ENCODE results near the gene ASAP3. TPM values are rescaled to one million over a fixed set of nuclear protein-coding genes. Genes with fewer than 3 reads are reported as not detected.

Gene ASAP3
- total and polyA plus RNA-seq, 8 donors: 17.9 to 37.4 (median 25.3) TPM

DNA sequence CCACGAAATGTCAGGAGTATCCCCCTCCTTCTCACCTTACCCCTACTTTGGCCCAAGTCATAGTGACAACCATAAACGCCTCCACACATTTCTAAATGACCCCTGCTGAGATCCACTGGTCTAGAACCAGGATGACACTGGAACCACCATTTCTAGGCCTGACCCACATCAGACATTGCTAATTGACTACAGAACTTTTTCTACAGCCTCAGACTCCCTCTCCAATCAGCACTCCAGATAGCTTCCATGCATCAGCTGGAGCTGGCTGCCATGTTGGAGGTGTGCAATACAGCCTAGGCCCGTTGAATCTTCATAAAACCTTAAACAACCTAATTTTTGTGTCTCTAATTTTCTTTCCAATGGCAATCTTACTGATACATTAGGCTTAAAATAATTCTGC lies 78.0 kb downstream of the ASAP3 start:
- H3K9me3 ChIP-seq: no peaks in the 10 kb centered on the region
- peaks cover 0 to 28% (median 9%) of the 10 kb centered on the region in 3 donors for H3K36me3 ChIP-seq
- H3K4me3 ChIP-seq: no peak overlapping the region
- peaks cover 28 to 46% (median 44%) of the 10 kb centered on the region in 3 donors for H3K4me1 ChIP-seq
- 63 to 70% methylated on average over 3 of the region's 3 CpGs for WGBS, 2 donors
- no peak for FAIRE-seq
- intact Hi-C loops (cut with DNase I): no loop called here
- H3K27me3 ChIP-seq: no peaks in the 10 kb centered on the region
- no peak for ATAC-seq
- H3K27ac ChIP-seq: peak overlapping the region in 3 of 4 donors; percentile 22 to 58 (median 45)
- DNase-seq: no peak
- TF ChIP-seq CTCF (IDR thresholded peaks at IDR 0.05): no peak

DNA sequence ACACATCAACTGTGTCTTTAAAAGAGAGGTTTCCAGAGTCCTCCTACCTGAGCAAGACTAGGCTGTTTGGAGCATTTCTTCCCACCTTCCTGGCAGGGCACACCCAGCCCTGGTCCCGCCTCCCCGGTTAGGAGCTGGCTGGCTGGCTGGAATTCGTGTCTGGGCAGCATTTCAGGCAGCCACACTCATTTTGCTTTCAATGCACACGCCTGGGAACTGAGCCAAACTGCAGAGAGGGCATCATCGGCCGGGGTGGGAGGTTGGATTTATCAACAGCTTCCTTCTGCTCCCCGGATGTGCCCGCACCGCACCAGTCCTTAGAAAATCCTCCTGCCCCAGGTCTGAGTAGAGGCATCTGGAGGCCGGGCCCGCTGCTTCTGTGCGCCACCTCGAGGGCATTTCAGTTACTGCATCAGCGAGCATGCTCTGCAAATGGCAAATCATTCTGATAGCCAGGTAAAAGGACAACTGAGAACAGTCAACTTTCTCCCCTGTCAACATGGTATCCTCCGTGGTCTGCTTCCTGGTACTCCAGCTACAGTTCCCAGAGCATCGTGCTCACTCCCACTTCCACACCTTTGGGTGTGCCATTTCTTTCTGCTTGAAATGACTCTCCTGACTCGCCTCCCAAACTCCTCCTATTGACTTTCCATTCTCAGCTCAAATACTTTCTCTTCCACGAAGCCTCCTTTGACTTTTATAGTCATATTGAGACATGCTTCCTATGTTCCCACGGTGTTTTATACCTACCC lies 80.1 kb downstream of the ASAP3 start:
- Histone ChIP-seq H3K9me3 (no peaks in the 10 kb centered on the region), H3K4me3 (no peak overlapping the region), H3K4me1 (peaks cover 20 to 39% (median 34%) of the 10 kb centered on the region in 3 donors), H3K27me3 (no peaks in the 10 kb centered on the region), H3K36me3 (peaks cover 0 to 27% (median 9%) of the 10 kb centered on the region in 3 donors), H3K27ac (peak overlapping the region in 3 of 4 donors; percentile 17 to 58 (median 45))
- DNase-seq (peak; percentile 90 to 98 (median 92)), FAIRE-seq (no peak), ATAC-seq (peak; percentile 88 to 94 (median 90))
- intact Hi-C loops (cut with DNase I): no loop called here
- TF ChIP-seq CTCF (IDR thresholded peaks at IDR 0.05): peak; percentile 89 to 93 (median 92)
- WGBS, 2 donors: 6% methylated on average over 19 of the region's 19 CpGs

DNA sequence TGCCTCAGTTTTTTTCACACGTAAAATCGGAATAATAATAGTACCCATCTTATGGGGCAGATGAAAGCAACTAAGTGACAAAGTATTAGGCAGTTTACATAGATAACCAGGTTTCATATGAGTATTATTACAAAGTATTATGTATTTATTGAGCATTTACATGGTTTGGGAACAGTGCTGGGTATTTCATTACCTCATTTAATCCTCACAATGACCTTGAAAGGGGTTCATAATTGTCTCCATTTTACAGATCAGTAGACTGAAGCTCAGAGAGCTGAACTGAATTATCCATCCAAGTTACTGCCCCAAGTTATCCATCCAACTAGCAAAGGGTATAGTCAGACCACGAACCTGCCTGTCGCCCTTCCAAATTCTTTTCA lies 80.6 kb downstream of the ASAP3 start:
- Histone ChIP-seq H3K4me1 (peaks cover 20 to 39% (median 34%) of the 10 kb centered on the region in 3 donors), H3K27me3 (no peaks in the 10 kb centered on the region), H3K36me3 (peaks cover 0 to 25% (median 4%) of the 10 kb centered on the region in 3 donors), H3K27ac (peak overlapping the region in 3 of 4 donors; percentile 17 to 58 (median 45)), H3K9me3 (no peaks in the 10 kb centered on the region), H3K4me3 (no peak overlapping the region)
- FAIRE-seq (no peak), ATAC-seq (no peak), DNase-seq (no peak)
- no peak for TF ChIP-seq CTCF (IDR thresholded peaks at IDR 0.05)
- WGBS, 2 donors: 45% methylated on average over 4 of the region's 4 CpGs
- intact Hi-C loops (cut with DNase I): no loop called here

DNA sequence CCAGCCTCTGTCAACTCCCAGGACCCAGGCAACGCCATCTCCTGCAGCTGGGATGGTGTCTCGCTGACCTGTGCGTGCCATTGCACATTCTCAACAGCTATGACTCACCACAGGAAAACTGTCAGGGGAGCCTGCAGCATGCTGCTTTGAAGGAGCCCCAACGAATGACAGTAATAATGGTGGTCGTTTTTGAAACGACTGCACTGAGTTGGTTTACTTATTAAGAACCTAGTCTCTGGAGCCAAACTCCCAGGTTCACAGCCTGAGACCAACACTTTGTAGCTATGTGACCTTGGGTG lies 81.0 kb downstream of the ASAP3 start:
- Histone ChIP-seq H3K36me3 (peaks cover 0 to 25% (median 4%) of the 10 kb centered on the region in 3 donors), H3K27me3 (no peaks in the 10 kb centered on the region), H3K27ac (peak overlapping the region in 3 of 4 donors; percentile 17 to 58 (median 45)), H3K4me1 (peaks cover 20 to 39% (median 34%) of the 10 kb centered on the region in 3 donors), H3K4me3 (no peak overlapping the region), H3K9me3 (no peaks in the 10 kb centered on the region)
- intact Hi-C loops (cut with DNase I): no loop called here
- FAIRE-seq (no peak), DNase-seq (peak in 1 of 6 donors; percentile 34), ATAC-seq (peak in 2 of 4 donors; percentile 33 to 56)
- WGBS, 2 donors: 37% methylated on average over 6 of the region's 6 CpGs
- no peak for TF ChIP-seq CTCF (IDR thresholded peaks at IDR 0.05)
